GM20000 (cell line): ENCODE measurements around the gene MYCN.

ENCODE experiments used
- DNase-seq: peaks from one replicate; pipeline ENCODE4 v3.0.0; 2012; ENCODE audit warnings: low spot score
- CTCF ChIP-seq: IDR thresholded peaks from 2 replicates; pipeline ENCODE4 v1.5.1; 2012; ENCODE audit warnings: mild to moderate bottlenecking, control low read depth; ENCODE audit errors: extremely low read depth, missing control alignments

MYCN gene

GRCh38 chr2:15930589-15931318 lies 9.6 kb upstream of the MYCN start:
- no peak for TF ChIP-seq CTCF
- DNase-seq, result no peak

- DNase-seq, result no peak
- no peak for TF ChIP-seq CTCF
Observed at GRCh38 chr2:15931319-15931890, 8.9 kb upstream of the MYCN start.

GRCh38 chr2:15931950-15932349 lies 8.4 kb upstream of the MYCN start:
- no peak for TF ChIP-seq CTCF
- DNase-seq, result no peak

- no peak for DNase-seq
- TF ChIP-seq CTCF, result no peak
Observed at GRCh38 chr2:15932394-15933183, 7.8 kb upstream of the MYCN start.

- DNase-seq, result no peak
Observed at GRCh38 chr2:15933184-15933845, 7.0 kb upstream of the MYCN start.

GRCh38 chr2:15934291-15934945 lies 5.9 kb upstream of the MYCN start:
- no peak for DNase-seq
- TF ChIP-seq CTCF, result no peak

More at GRCh38 chr2:15933184-15933845, 7.0 kb upstream of the MYCN start:
- no peak for TF ChIP-seq CTCF
